ENCODE data around the gene ARGFX. TPM values are rescaled to one million over a fixed set of nuclear protein-coding genes. Genes with fewer than 3 reads are reported as not detected.

Gene ARGFX
- total RNA-seq, result not detected

DNA sequence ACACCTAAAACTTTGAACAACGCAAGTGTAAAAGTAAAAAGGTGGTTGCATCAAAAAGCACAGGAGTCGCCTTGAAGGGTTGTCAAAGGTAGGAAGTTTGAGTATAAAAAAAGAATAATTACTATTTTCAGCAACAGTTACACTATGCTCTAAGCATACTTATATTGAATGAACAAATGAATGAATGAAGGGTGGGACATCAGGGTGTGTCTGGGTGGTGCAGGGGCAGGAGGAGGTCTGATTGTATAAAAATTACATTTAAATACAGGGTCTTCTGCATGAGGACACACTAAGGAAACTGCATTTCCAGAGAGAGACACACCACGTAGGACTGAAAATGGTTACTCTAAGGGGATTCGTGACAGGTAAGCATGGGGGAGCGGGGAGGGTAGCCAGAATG, at the start of gene ARGFX:
TSS of gene ARGFX (plus strand) at position 301 of the 400 bp plus-strand sequence. CDS start 2,765 bp downstream, outside the sequence.
- DNase-seq (ENCODE audit: low spot score in 2 of 2), result no peak
- Mint-ChIP-seq H3K36me3 (no peaks in the 10 kb centered on the region), H3K27ac (no peak within 1 kb of the TSS), H3K9me3 (no peaks in the 10 kb centered on the region)
- ATAC-seq, result no peak

DNA sequence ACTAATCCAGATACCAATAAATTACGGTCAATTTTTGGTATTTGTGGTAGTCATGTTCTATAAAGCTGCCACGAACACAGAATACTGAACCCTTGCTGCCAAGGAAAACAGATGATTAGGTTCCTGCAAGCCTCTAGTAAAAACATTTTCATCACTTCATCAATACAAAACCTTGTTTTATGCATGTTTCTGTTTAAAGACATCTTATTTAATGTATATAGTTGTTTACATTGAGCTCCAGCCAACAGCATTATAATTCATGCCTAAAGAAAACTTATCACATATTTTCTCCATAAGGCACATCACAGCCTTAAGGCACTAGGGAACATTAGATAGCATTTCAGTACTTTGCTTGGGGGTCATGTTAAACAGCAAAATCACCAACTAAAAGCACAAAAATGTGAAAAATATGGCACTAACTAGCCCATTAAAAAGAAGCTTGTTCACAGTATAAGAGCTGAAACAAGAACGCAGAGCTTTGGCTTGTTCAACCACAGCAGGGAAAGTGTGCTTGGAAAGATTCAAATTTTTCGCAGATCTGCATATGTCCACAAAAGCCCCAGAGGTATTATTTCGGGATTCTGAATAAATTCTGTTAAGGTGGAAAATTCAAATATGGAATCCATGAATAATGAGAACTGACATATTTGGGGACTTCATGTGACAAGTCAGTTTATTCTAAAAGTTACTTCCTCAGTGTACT, 49.6 kb upstream of the ARGFX start:
- H3K9me3 Mint-ChIP-seq, result peaks cover 14 to 16% of the 10 kb centered on the region in 2 donors
- H3K27ac Mint-ChIP-seq, result no peak overlapping the region
- ATAC-seq, result no peak
- peaks cover 6 to 69% of the 10 kb centered on the region in 2 donors for H3K36me3 Mint-ChIP-seq
- no peak for DNase-seq (ENCODE audit: low spot score in 2 of 2)

DNA sequence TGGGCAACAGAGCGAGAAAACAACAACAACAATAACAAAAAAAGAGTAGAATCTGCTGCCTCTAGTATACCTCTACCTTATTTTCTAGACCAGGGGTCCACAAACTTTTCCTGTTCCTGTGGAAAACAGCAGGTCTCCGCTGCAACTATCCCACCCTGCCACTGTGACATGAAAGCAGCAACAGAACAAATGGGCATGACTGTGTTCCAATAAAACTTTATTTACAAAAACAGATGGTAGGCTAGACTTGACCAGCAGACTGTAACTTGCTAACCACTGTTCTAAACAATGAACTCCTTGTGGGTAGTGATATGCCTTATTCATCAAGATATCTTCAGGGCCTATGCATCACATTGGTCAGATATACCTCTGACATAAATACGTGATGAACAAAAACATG, 47.2 kb upstream of the ARGFX start:
- no peak for DNase-seq (ENCODE audit: low spot score in 2 of 2)
- Mint-ChIP-seq H3K36me3 (peaks cover 6 to 61% of the 10 kb centered on the region in 2 donors), H3K27ac (no peak overlapping the region), H3K9me3 (peaks cover 10 to 12% of the 10 kb centered on the region in 2 donors)
- ATAC-seq, result no peak

DNA sequence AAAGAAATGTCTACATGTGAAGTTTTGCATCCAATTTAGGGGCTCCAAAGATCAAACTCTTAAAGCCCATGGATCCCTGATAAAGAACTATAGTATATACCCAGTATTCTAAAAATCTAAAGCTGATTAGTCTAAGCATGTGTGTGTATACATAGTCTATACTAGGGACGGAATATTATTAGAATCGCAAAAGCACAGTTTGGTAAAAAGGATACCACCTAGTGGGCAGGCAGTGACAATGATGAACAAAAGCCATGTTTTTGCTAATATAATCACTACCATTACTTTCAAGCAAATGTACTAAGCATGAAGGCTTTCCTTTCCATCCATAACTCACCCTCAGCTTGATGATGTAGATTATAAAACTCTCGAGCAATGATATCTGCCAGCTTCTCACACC, 38.4 kb upstream of the ARGFX start:
- ATAC-seq (no peak), DNase-seq (ENCODE audit: low spot score in 2 of 2) (no peak)
- Mint-ChIP-seq H3K27ac (no peak overlapping the region), H3K36me3 (peaks cover 0 to 33% of the 10 kb centered on the region in 2 donors), H3K9me3 (no peaks in the 10 kb centered on the region)

DNA sequence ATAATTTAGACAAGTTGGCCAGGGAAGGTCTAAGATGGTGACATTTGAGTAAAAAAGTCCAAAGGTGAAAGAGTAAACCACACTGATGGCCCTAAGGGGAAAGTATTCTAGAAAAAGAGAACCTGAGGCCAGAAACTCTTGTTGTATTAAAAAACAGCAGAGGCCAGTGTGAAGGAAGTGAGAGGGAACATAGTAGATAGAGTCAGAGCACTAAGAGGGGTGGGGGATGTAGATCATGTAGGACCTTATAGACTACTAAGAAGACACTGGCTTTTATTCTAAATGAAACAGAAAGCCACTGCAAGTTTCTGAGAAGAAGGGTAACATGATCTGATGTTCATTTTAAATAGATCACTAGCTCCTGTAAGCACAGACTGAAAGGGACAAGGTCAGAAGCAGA, 36.5 kb upstream of the ARGFX start:
- no peak for DNase-seq (ENCODE audit: low spot score in 2 of 2)
- no peak for ATAC-seq
- Mint-ChIP-seq H3K27ac (peak overlapping the region in 1 of 2 donors; percentile 76), H3K9me3 (no peaks in the 10 kb centered on the region), H3K36me3 (peaks cover 0 to 31% of the 10 kb centered on the region in 2 donors)

DNA sequence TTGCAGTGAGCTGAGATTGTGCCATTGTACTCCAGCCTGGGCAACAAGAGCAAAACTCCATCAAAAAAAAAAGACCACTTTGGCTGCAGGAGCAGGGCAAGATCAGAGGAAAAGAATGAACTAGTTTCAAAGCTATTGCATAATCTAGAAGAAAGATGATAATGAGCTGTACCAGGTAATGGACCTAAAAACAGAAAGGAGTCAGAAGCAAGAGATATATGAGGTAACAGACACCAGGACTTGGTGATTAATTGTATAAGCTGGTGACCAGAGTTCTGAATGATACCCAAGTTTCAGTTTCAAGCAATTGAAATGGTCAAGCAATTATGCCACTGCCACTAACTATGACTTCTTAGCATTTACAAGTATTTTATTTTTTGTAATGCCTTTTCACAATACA, 24.8 kb upstream of the ARGFX start:
- H3K36me3 Mint-ChIP-seq, result peaks cover 11 to 37% of the 10 kb centered on the region in 2 donors
- no peak overlapping the region for H3K27ac Mint-ChIP-seq
- H3K9me3 Mint-ChIP-seq, result no peaks in the 10 kb centered on the region
- ATAC-seq, result no peak
- no peak for DNase-seq (ENCODE audit: low spot score in 2 of 2)

DNA sequence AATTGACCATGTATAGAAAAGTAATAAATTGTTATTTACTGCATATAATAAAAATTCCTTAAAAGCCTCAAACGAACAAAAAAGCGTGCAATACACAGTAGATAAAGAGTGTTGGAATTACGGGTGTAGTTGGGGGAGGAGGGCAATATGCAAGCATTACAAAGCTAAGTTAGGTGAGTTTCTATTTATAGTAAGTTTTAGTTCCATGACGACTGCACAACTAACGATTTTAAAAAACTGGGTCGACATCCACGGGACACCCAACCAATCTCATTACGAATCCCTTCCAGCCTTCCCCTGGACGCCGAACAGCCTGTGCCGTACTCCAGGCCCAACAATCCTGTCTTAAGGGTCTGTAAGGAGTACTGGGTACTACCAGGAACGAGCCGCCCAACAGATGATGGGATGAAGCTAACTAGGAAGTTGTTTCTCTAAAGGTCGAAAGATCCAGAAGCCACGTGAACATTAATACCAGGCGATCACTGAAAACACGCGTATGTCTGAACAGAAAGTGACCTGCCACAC, 22.6 kb upstream of the ARGFX start:
- H3K27ac Mint-ChIP-seq, result peak overlapping the region; percentile 86 to 93
- H3K9me3 Mint-ChIP-seq, result no peaks in the 10 kb centered on the region
- ATAC-seq (peak; percentile 10 to 32), DNase-seq (ENCODE audit: low spot score in 2 of 2) (peak in 1 of 2 donors; percentile 58)
- H3K36me3 Mint-ChIP-seq, result peaks cover 11 to 28% of the 10 kb centered on the region in 2 donors

DNA sequence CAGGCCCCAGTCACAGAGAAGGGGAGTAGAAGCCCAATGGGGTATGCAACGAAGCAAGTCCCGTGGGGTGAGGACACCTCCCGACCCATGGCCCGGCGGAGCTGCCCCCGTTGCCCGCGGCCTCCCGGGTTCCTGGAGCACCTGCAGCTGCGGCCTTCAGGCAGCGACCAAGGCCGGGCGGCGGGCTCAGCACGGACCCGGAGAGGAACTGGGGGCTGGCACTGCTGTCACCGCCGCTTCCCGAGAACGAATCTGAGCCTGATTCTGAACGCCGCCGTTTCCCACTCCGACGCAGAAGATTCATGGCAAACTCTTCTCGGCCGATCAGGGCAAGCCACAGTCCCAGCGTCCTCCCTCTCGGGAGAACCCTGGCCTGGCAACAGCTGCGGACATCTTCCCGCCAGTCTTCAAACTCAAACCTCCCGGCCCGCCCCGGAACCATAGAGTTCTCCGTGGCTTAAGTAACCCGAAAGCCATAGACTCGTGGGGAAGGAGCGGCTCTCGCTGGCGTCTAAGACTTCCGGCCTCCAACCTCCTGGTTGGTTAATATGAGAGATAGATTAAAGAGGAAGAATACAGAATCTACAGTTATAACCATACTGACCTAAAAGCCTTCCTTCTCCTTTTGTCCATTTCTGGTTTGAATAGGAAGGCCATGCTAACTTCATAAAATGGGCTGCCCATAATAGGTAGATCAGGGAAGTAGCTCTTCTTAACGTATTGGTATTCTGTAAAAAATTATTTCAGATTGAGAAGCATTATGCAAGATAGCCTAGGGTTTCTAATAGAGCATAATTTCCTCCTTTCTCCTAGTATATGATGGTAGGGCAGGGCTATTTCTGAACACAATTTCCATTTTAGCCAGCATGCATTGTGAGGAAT, 21.9 kb upstream of the ARGFX start, which contains the start of gene POLQ:
TSS of gene POLQ (minus strand) at position 415 of the 882 bp plus-strand sequence. CDS start at position 304, 111 bp downstream.
- DNase-seq (ENCODE audit: low spot score in 2 of 2) (peak; percentile 78 to 82), ATAC-seq (peak; percentile 96 to 98)
- H3K9me3 Mint-ChIP-seq, result no peaks in the 10 kb centered on the region
- peak within 1 kb of the TSS; percentile 86 to 93 for H3K27ac Mint-ChIP-seq
- peaks cover 11 to 28% of the 10 kb centered on the region in 2 donors for H3K36me3 Mint-ChIP-seq

DNA sequence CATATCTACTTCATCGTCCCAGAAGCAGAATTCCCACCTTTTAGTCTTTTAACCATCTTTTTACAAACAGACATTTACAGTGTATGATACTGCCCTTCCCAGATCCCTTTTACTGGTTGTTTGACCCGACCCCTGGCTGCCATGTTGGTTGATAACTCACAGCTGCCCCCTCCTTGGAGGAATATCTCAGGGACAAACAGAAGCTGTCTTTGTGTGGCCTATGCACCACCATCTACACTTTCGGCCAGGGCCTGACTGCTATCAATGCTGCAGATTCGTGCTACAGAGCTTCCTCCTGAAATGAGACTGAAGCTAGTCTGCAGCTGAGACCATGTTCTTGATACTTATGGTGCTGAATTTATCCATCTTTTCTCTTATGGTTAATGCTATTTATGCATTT, 15.4 kb upstream of the ARGFX start:
- ATAC-seq (no peak), DNase-seq (ENCODE audit: low spot score in 2 of 2) (no peak)
- no peaks in the 10 kb centered on the region for H3K36me3 Mint-ChIP-seq
- no peaks in the 10 kb centered on the region for H3K9me3 Mint-ChIP-seq
- H3K27ac Mint-ChIP-seq, result no peak overlapping the region

DNA sequence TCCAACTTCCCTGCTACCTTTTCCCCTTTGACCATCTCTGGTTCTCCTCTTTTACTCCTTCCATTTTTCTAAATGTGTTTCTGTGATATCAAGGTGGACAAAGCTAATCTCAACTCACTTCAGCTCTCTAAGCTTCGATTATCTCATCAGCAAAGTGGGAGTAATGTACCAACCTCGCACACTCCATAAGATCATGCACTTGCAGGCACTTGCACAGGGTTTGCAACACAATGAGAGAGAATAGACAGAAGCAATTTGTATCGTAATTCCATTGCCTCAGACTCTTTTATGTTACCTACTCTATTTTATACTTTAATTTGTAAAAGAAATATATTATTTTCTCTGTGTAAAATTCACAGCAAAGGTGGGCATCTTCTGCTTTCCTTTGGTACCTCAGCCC, 15.0 kb upstream of the ARGFX start:
- no peak for DNase-seq (ENCODE audit: low spot score in 2 of 2)
- Mint-ChIP-seq H3K36me3 (no peaks in the 10 kb centered on the region), H3K27ac (no peak overlapping the region), H3K9me3 (no peaks in the 10 kb centered on the region)
- no peak for ATAC-seq

DNA sequence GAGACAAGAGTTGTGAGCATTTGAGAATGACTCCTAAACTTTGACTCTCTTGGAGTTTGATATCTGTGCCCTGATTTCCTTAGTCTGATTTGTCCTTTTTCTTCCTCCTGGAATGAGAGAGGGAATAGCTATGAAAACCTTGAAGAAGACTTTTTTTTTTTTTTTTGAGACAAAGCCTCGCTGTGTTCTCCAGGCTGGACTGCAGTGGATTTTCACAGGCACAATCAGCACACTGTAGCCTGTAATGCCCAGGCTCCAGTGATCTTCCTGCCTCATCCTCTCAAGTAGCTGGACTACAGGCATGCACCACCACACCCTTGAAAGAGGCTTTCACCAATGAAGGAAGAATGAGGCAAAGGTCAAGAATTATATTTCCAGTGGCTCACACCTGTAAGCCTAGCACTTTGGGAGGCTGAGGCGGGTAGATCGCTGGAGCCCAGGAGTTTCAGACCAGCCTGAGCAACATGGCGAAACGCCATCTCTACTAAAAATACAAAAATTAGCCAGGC, 10.3 kb upstream of the ARGFX start:
- Mint-ChIP-seq H3K27ac (no peak overlapping the region), H3K9me3 (no peaks in the 10 kb centered on the region), H3K36me3 (no peaks in the 10 kb centered on the region)
- DNase-seq (ENCODE audit: low spot score in 2 of 2), result no peak
- ATAC-seq, result no peak

DNA sequence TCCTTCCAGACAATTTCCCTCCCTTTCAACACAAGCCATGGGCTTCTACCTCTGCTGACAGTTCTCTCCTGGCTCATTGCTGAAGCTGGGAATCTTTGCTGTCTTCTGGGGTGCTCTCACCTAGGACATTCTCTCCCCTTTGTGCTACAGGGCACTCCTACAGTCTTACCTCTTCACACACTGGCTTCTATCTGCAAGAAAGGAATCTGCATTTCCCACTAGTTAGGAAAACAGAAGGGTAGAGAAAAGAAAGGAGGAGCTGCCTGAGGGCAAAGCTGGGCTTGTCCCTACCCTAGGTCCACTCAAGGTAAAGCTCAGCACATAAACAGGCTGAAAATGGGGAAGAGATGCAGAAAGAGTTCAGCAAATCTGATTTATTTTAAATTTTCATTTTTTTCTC, 5.6 kb upstream of the ARGFX start:
- no peaks in the 10 kb centered on the region for H3K36me3 Mint-ChIP-seq
- DNase-seq (ENCODE audit: low spot score in 2 of 2), result no peak
- no peak for ATAC-seq
- peak overlapping the region in 1 of 2 donors; percentile 53 for H3K27ac Mint-ChIP-seq
- no peaks in the 10 kb centered on the region for H3K9me3 Mint-ChIP-seq

DNA sequence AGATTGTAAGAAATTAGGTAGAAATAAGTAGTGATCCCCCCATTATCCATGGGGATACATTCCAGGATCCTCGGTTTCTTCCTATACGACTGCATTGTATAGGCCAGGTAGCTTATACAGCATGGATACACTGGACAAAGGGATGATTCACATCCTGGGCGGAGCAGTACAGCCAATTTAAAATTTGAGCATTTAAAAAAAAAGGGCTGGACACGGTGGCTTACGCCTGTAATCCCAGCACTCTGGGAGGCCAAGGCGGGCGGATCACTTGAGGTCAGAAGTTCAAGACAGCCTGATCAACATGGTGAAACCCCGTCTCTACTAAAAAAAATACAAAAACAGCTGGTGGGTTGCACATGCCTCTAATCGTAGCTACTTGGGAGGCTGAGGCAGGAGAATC, 976 bp upstream of the ARGFX start:
- ATAC-seq (no peak), DNase-seq (ENCODE audit: low spot score in 2 of 2) (no peak)
- H3K9me3 Mint-ChIP-seq, result no peaks in the 10 kb centered on the region
- H3K27ac Mint-ChIP-seq, result no peak overlapping the region
- H3K36me3 Mint-ChIP-seq, result no peaks in the 10 kb centered on the region

DNA sequence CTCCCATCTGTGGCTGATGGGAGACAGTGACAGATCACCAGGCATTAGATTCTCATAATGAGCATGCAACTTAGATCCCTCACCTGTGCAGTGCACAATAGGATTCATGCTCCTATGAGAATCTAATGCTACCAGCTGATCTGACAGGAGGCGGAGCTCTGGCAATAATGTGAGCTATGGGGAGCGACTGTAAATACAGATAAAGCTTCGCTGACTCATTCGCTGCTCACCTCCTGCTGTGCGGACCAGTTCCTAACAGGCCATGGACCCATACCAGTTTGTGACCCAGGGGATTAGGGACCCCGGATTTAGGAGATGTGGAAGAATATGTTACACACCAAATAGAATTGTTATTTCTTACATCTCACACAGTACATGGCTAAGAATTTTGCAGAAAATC, 6.7 kb downstream of the ARGFX start:
- no peaks in the 10 kb centered on the region for H3K36me3 Mint-ChIP-seq
- DNase-seq (ENCODE audit: low spot score in 2 of 2), result no peak
- H3K9me3 Mint-ChIP-seq, result no peaks in the 10 kb centered on the region
- no peak overlapping the region for H3K27ac Mint-ChIP-seq
- no peak for ATAC-seq

DNA sequence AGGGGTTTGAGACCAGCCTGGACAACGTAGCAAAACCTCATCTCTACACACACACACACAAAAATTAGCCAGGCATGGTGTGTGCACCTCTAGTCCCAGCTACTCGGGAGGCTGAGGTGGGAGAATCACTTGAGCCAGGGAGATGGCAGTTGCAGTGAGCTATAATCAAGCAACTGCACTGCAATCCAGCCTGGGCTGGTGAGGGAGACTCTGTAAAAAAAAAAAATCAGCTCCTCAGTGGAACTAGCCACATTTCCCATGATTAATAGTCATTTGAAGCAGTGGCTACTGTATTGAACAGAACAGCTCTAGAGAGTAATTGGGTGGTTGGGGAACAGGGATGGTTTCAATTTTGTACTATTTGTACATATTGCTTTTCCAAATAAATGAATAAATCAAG, 13.9 kb downstream of the ARGFX start:
- H3K36me3 Mint-ChIP-seq, result no peaks in the 10 kb centered on the region
- no peak overlapping the region for H3K27ac Mint-ChIP-seq
- H3K9me3 Mint-ChIP-seq, result no peaks in the 10 kb centered on the region
- DNase-seq (ENCODE audit: low spot score in 2 of 2) (no peak), ATAC-seq (no peak)

DNA sequence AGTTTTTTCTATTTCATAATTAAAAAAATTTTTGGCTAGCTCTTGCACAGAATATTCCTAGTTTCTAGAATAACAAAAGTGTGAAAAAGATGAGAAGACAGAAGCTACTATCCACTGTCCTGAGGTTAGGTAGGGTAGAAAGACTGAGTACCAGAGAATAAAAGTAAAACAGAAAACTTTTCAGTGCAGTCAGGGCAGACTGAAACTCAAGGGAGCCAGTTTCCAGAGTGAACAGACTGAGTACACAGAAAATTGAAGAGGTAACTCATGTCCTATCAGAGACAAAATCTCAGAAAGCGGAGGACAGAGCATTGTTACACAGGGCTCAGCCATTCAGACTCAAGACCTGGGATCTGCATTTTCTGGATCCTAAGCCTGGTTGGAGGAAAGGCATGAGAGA, 16.7 kb downstream of the ARGFX start:
- DNase-seq (ENCODE audit: low spot score in 2 of 2), result no peak
- no peaks in the 10 kb centered on the region for H3K36me3 Mint-ChIP-seq
- H3K9me3 Mint-ChIP-seq, result no peaks in the 10 kb centered on the region
- ATAC-seq, result no peak
- no peak overlapping the region for H3K27ac Mint-ChIP-seq

Data from activated naive CD4-positive, alpha-beta T cell treated with anti-CD3 and anti-CD28 coated beads, Interleukin-2, amount 50 U/mL, for 72 hours (primary cell).